Measurements from ENCODE around the gene YIPF4.

YIPF4 gene

GRCh38 chr2:32277674-32278477 lies at the start of gene YIPF4:
TSS of gene YIPF4 (plus strand) at chr2:32277904. CDS start at chr2:32278156, 252 bp downstream.
- DNase-seq (peak; percentile 88), ATAC-seq (replicated peaks) (peak; percentile 98 to 99)
- Mint-ChIP-seq H3K27me3 (peaks cover 0 to 7% of the 10 kb centered on the region in 2 donors), H3K36me3 (peaks cover 6 to 9% of the 10 kb centered on the region in 2 donors), H3K4me1 (peaks cover 4 to 11% of the 10 kb centered on the region in 2 donors), H3K9me3 (no peaks in the 10 kb centered on the region), H3K4me3 (peak within 1 kb of the TSS; percentile 90 to 96), H3K27ac (peak within 1 kb of the TSS; percentile 97)

GRCh38 chr2:32228181-32228580 lies 49.5 kb upstream of the YIPF4 start:
- Mint-ChIP-seq H3K36me3 (peaks cover 13 to 23% of the 10 kb centered on the region in 2 donors), H3K27ac (no peak overlapping the region), H3K4me3 (no peak overlapping the region), H3K9me3 (no peaks in the 10 kb centered on the region), H3K27me3 (no peaks in the 10 kb centered on the region), H3K4me1 (no peaks in the 10 kb centered on the region)
- ATAC-seq (replicated peaks) (no peak), DNase-seq (no peak)

GRCh38 chr2:32229635-32230034 lies 48.1 kb upstream of the YIPF4 start:
- no peak overlapping the region for H3K27ac Mint-ChIP-seq
- H3K9me3 Mint-ChIP-seq = no peaks in the 10 kb centered on the region
- H3K27me3 Mint-ChIP-seq = no peaks in the 10 kb centered on the region
- ATAC-seq (replicated peaks) (no peak), DNase-seq (no peak)
- H3K36me3 Mint-ChIP-seq = peaks cover 21 to 24% of the 10 kb centered on the region in 2 donors
- H3K4me3 Mint-ChIP-seq = no peak overlapping the region
- no peaks in the 10 kb centered on the region for H3K4me1 Mint-ChIP-seq

GRCh38 chr2:32231959-32232358 lies 45.7 kb upstream of the YIPF4 start:
- Mint-ChIP-seq H3K27me3 (no peaks in the 10 kb centered on the region), H3K27ac (no peak overlapping the region)

GRCh38 chr2:32235315-32235714 lies 42.4 kb upstream of the YIPF4 start:
- no peak for ATAC-seq (replicated peaks)
- no peak for DNase-seq
- Mint-ChIP-seq H3K4me1 (no peaks in the 10 kb centered on the region), H3K36me3 (peaks cover 33 to 41% of the 10 kb centered on the region in 2 donors), H3K27ac (no peak overlapping the region), H3K27me3 (no peaks in the 10 kb centered on the region), H3K4me3 (no peak overlapping the region), H3K9me3 (peaks cover 4% of the 10 kb centered on the region in 2 donors)

More at GRCh38 chr2:32231959-32232358, 45.7 kb upstream of the YIPF4 start:
- DNase-seq = no peak
- H3K9me3 Mint-ChIP-seq = peaks cover 2 to 4% of the 10 kb centered on the region in 2 donors
- H3K4me1 Mint-ChIP-seq = no peaks in the 10 kb centered on the region
- H3K36me3 Mint-ChIP-seq = peaks cover 20 to 27% of the 10 kb centered on the region in 2 donors
- no peak for ATAC-seq (replicated peaks)
- no peak overlapping the region for H3K4me3 Mint-ChIP-seq

- no peak overlapping the region for H3K27ac Mint-ChIP-seq
- no peaks in the 10 kb centered on the region for H3K4me1 Mint-ChIP-seq
- H3K4me3 Mint-ChIP-seq = no peak overlapping the region
- no peak for DNase-seq
- no peak for ATAC-seq (replicated peaks)
- H3K27me3 Mint-ChIP-seq = no peaks in the 10 kb centered on the region
- H3K9me3 Mint-ChIP-seq = peaks cover 4% of the 10 kb centered on the region in 2 donors
- H3K36me3 Mint-ChIP-seq = peaks cover 29 to 34% of the 10 kb centered on the region in 2 donors
These were observed 40.2 kb upstream of the YIPF4 start for GRCh38 chr2:32237488-32237887.

- ATAC-seq (replicated peaks) (no peak), DNase-seq (no peak)
- Mint-ChIP-seq H3K9me3 (peaks cover 4% of the 10 kb centered on the region in 2 donors), H3K4me3 (no peak overlapping the region), H3K4me1 (no peaks in the 10 kb centered on the region), H3K27me3 (peaks cover 0 to 5% of the 10 kb centered on the region in 2 donors), H3K36me3 (peaks cover 28 to 35% of the 10 kb centered on the region in 2 donors), H3K27ac (no peak overlapping the region)
These were observed 39.7 kb upstream of the YIPF4 start for GRCh38 chr2:32237996-32238395.

- Mint-ChIP-seq H3K27me3 (peaks cover 0 to 6% of the 10 kb centered on the region in 2 donors), H3K4me1 (no peaks in the 10 kb centered on the region), H3K27ac (no peak overlapping the region), H3K36me3 (peaks cover 14 to 22% of the 10 kb centered on the region in 2 donors), H3K9me3 (peaks cover 0 to 2% of the 10 kb centered on the region in 2 donors), H3K4me3 (no peak overlapping the region)
- no peak for ATAC-seq (replicated peaks)
- no peak for DNase-seq
These were observed 35.4 kb upstream of the YIPF4 start for GRCh38 chr2:32242331-32242730.

- H3K27me3 Mint-ChIP-seq = peaks cover 0 to 6% of the 10 kb centered on the region in 2 donors
- DNase-seq (no peak), ATAC-seq (replicated peaks) (no peak)
- no peaks in the 10 kb centered on the region for H3K4me1 Mint-ChIP-seq
- H3K27ac Mint-ChIP-seq = no peak overlapping the region
- H3K4me3 Mint-ChIP-seq = no peak overlapping the region
- no peaks in the 10 kb centered on the region for H3K9me3 Mint-ChIP-seq
- H3K36me3 Mint-ChIP-seq = peaks cover 4% of the 10 kb centered on the region in 2 donors
These were observed 30.8 kb upstream of the YIPF4 start for GRCh38 chr2:32246911-32247310.

- H3K36me3 Mint-ChIP-seq = peaks cover 0 to 2% of the 10 kb centered on the region in 2 donors
- DNase-seq (no peak), ATAC-seq (replicated peaks) (no peak)
- H3K9me3 Mint-ChIP-seq = no peaks in the 10 kb centered on the region
- H3K4me1 Mint-ChIP-seq = no peaks in the 10 kb centered on the region
- no peaks in the 10 kb centered on the region for H3K27me3 Mint-ChIP-seq
- no peak overlapping the region for H3K27ac Mint-ChIP-seq
- H3K4me3 Mint-ChIP-seq = no peak overlapping the region
These were observed 29.4 kb upstream of the YIPF4 start for GRCh38 chr2:32248299-32248698.

GRCh38 chr2:32249731-32250236 lies 27.9 kb upstream of the YIPF4 start:
- H3K4me3 Mint-ChIP-seq = no peak overlapping the region
- H3K36me3 Mint-ChIP-seq = peaks cover 0 to 2% of the 10 kb centered on the region in 2 donors
- no peak for DNase-seq
- ATAC-seq (replicated peaks) = no peak
- no peak overlapping the region for H3K27ac Mint-ChIP-seq
- H3K27me3 Mint-ChIP-seq = no peaks in the 10 kb centered on the region
- no peaks in the 10 kb centered on the region for H3K9me3 Mint-ChIP-seq
- no peaks in the 10 kb centered on the region for H3K4me1 Mint-ChIP-seq

GRCh38 chr2:32250290-32250689 lies 27.4 kb upstream of the YIPF4 start:
- no peak for ATAC-seq (replicated peaks)
- Mint-ChIP-seq H3K27ac (no peak overlapping the region), H3K9me3 (no peaks in the 10 kb centered on the region), H3K4me1 (no peaks in the 10 kb centered on the region), H3K4me3 (no peak overlapping the region), H3K27me3 (no peaks in the 10 kb centered on the region), H3K36me3 (peaks cover 0 to 2% of the 10 kb centered on the region in 2 donors)
- no peak for DNase-seq

- no peak for ATAC-seq (replicated peaks)
- H3K27ac Mint-ChIP-seq = no peak overlapping the region
- no peak overlapping the region for H3K4me3 Mint-ChIP-seq
- no peaks in the 10 kb centered on the region for H3K27me3 Mint-ChIP-seq
- no peaks in the 10 kb centered on the region for H3K9me3 Mint-ChIP-seq
- H3K36me3 Mint-ChIP-seq = peaks cover 0 to 5% of the 10 kb centered on the region in 2 donors
- peaks cover 9 to 13% of the 10 kb centered on the region in 2 donors for H3K4me1 Mint-ChIP-seq
- no peak for DNase-seq
These were observed 19.5 kb upstream of the YIPF4 start for GRCh38 chr2:32258242-32258641.

GRCh38 chr2:32260376-32260775 lies 17.3 kb upstream of the YIPF4 start:
- Mint-ChIP-seq H3K4me3 (no peak overlapping the region), H3K27me3 (no peaks in the 10 kb centered on the region), H3K27ac (no peak overlapping the region), H3K9me3 (no peaks in the 10 kb centered on the region), H3K36me3 (peaks cover 0 to 5% of the 10 kb centered on the region in 2 donors), H3K4me1 (peaks cover 16 to 34% of the 10 kb centered on the region in 2 donors)
- DNase-seq (no peak), ATAC-seq (replicated peaks) (no peak)

- H3K27ac Mint-ChIP-seq = peak overlapping the region; percentile 63
- H3K36me3 Mint-ChIP-seq = peaks cover 0 to 5% of the 10 kb centered on the region in 2 donors
- H3K4me1 Mint-ChIP-seq = peaks cover 16 to 35% of the 10 kb centered on the region in 2 donors
- no peaks in the 10 kb centered on the region for H3K9me3 Mint-ChIP-seq
- H3K27me3 Mint-ChIP-seq = no peaks in the 10 kb centered on the region
- peak overlapping the region in 1 of 2 donors; percentile 52 for H3K4me3 Mint-ChIP-seq
- no peak for DNase-seq
- ATAC-seq (replicated peaks) = peak; percentile 20 to 36
These were observed 15.6 kb upstream of the YIPF4 start for GRCh38 chr2:32262105-32262504.

Data from stimulated activated naive B cell treated with anti-CD40 and anti-IgM and Interleukin-4, amounts not matched to agents 10 μg/mL and 1 μg/mL and 100 μg/mL, for 72 hours (primary cell).